HL-60 (cell line): ENCODE results near the gene SMURF1.

ENCODE experiments used
- DNase-seq, 2 experiments: peaks; one replicate each; pipeline ENCODE4 v3.0.0-alpha.2; 2010 to 2020; ENCODE audit warnings: low read depth in 1 of 2, low spot score in 1 of 2
- H3K27ac ChIP-seq: fragments of 250-450 bp; sonication (Bioruptor Pico); replicated peaks from 2 replicates; pipeline ENCODE4 v1.5.1; 2020; ENCODE audit warnings: mild to moderate bottlenecking, moderate library complexity
- H3K27me3 ChIP-seq: fragments of 250-450 bp; sonication (Bioruptor Pico); 2 replicates; pipeline ENCODE4 v1.5.1; 2021; ENCODE audit warnings: mild to moderate bottlenecking, moderate library complexity; ENCODE audit not compliant: insufficient read depth, poor library complexity, severe bottlenecking
- H3K4me3 ChIP-seq: replicated peaks from 2 replicates; pipeline ENCODE4 v1.5.1; 2011; ENCODE audit warnings: mild to moderate bottlenecking, control low read depth, low read length; ENCODE audit not compliant: insufficient read depth
- GABPA ChIP-seq: IDR thresholded peaks from 2 replicates; pipeline ENCODE4 v1.6.1; 2012; ENCODE audit warnings: low read depth
- POLR2AphosphoS5 ChIP-seq: IDR thresholded peaks from 2 replicates; pipeline ENCODE4 v1.6.1; 2012; ENCODE audit warnings: low read depth
- SPI1 ChIP-seq: IDR thresholded peaks from 2 replicates; pipeline ENCODE4 v1.6.1; 2012; ENCODE audit warnings: low read depth, mild to moderate bottlenecking, borderline replicate concordance
- TF ChIP-seq, protein P1 (sequence below): IDR thresholded peaks from one replicate; pipeline ENCODE4 v1.5.1; 2011; ENCODE audit warnings: low read length, control low read depth, inconsistent platforms; ENCODE audit not compliant: insufficient read depth
- TF ChIP-seq, protein P2 (sequence below): IDR thresholded peaks from 2 replicates; pipeline ENCODE4 v1.6.1; 2012; ENCODE audit warnings: low read depth; ENCODE audit not compliant: insufficient replicate concordance

SMURF1 gene

DNA sequence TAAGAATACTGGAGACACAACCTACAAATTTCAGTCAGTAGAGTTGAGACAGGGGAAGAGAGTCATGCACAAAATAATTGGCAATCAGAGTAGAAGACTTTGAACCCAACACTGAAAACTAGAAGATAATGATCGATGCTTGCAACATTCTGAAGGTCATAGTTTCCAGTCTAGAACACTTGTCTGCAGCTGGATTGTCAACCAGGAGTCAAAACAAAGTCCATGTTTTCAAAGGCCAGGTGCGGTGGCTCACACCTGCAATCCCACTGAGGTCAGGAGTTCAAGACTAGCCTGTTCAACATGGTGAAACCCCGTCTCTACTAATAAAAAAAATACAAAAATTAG is 26.8 kb upstream of the SMURF1 start:
- Histone ChIP-seq H3K27me3 (no peaks in the 10 kb centered on the region), H3K4me3 (no peak overlapping the region), H3K27ac (no peak overlapping the region)
- DNase-seq: no peak
- TF ChIP-seq GABPA (no peak), SPI1 (no peak), POLR2AphosphoS5 (no peak)
- TF ChIP-seq, protein P1, sequence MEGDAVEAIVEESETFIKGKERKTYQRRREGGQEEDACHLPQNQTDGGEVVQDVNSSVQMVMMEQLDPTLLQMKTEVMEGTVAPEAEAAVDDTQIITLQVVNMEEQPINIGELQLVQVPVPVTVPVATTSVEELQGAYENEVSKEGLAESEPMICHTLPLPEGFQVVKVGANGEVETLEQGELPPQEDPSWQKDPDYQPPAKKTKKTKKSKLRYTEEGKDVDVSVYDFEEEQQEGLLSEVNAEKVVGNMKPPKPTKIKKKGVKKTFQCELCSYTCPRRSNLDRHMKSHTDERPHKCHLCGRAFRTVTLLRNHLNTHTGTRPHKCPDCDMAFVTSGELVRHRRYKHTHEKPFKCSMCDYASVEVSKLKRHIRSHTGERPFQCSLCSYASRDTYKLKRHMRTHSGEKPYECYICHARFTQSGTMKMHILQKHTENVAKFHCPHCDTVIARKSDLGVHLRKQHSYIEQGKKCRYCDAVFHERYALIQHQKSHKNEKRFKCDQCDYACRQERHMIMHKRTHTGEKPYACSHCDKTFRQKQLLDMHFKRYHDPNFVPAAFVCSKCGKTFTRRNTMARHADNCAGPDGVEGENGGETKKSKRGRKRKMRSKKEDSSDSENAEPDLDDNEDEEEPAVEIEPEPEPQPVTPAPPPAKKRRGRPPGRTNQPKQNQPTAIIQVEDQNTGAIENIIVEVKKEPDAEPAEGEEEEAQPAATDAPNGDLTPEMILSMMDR: no peak
- TF ChIP-seq, protein P2, sequence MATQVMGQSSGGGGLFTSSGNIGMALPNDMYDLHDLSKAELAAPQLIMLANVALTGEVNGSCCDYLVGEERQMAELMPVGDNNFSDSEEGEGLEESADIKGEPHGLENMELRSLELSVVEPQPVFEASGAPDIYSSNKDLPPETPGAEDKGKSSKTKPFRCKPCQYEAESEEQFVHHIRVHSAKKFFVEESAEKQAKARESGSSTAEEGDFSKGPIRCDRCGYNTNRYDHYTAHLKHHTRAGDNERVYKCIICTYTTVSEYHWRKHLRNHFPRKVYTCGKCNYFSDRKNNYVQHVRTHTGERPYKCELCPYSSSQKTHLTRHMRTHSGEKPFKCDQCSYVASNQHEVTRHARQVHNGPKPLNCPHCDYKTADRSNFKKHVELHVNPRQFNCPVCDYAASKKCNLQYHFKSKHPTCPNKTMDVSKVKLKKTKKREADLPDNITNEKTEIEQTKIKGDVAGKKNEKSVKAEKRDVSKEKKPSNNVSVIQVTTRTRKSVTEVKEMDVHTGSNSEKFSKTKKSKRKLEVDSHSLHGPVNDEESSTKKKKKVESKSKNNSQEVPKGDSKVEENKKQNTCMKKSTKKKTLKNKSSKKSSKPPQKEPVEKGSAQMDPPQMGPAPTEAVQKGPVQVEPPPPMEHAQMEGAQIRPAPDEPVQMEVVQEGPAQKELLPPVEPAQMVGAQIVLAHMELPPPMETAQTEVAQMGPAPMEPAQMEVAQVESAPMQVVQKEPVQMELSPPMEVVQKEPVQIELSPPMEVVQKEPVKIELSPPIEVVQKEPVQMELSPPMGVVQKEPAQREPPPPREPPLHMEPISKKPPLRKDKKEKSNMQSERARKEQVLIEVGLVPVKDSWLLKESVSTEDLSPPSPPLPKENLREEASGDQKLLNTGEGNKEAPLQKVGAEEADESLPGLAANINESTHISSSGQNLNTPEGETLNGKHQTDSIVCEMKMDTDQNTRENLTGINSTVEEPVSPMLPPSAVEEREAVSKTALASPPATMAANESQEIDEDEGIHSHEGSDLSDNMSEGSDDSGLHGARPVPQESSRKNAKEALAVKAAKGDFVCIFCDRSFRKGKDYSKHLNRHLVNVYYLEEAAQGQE: no peak

DNA sequence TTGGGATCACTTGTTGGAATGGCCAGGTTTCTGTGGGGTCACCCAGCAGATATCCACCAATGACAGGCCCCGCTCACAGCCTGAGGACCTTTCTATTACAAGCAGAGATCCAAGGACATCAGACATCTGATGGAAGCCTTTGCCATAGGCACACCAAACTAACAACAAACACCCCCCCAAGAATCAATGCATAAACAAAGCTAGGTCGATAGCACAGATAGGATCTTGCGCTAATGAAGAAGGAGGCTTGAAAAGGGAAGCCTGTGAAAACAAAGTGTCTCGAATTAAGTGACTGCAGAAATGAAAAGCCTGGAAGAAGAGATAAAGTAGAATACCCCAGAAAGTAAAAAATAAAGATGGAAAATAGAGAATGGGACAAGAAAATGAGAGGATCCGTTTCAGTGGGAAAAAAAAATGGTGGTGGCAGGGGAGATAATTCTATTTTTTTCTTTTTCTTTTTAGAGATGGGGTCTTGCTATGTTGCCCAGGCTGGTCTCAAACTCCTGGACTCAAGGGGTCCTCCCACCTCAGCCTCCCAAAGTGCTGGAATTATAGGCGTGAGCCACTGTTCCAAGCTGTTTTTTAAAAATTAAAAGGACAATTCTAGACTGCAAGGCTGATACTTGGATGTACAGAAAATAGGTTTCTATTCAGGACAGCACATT is 26.3 kb upstream of the SMURF1 start:
- no peaks in the 10 kb centered on the region for H3K27me3 ChIP-seq
- no peak overlapping the region for H3K4me3 ChIP-seq
- TF ChIP-seq SPI1: no peak
- TF ChIP-seq POLR2AphosphoS5: no peak
- no peak for TF ChIP-seq GABPA
- TF ChIP-seq, protein P1: no peak
- TF ChIP-seq, protein P2: no peak
- no peak overlapping the region for H3K27ac ChIP-seq
- DNase-seq: no peak

DNA sequence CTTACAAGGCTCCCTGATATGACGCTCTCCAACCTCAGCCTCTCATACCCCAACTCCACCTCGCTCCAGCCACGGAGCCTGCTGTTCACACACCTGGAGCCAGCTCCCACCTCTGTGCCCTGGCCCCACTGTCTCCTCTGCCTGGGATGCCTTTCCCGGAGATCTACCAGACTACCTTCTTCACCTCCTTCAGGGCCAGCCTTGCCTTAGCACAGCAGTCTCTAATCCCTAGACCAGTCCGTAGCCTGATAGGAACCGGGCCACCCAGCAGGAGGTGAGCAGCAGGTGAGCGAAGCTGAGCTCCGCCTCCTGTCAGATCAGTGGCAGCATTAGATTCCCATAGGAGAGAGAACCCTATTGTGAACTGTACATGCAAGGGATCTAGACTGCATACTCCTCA is 23.2 kb upstream of the SMURF1 start:
- no peak for DNase-seq
- Histone ChIP-seq H3K27ac (no peak overlapping the region), H3K4me3 (no peak overlapping the region), H3K27me3 (no peaks in the 10 kb centered on the region)
- no peak for TF ChIP-seq GABPA
- TF ChIP-seq, protein P2: no peak
- TF ChIP-seq SPI1: no peak
- TF ChIP-seq POLR2AphosphoS5: no peak
- TF ChIP-seq, protein P1: no peak
